GM19023 (cell line): Measurements from ENCODE around the gene GOSR1.
"Not testable (repeated sequence)": the region's sequence is repeated elsewhere in the genome, so short reads cannot be mapped to it uniquely, and the experiment has no call there.

Source experiments
- ATAC-seq: cut with Tn5 transposase; IDR thresholded peaks from one replicate; pipeline ENCODE4 v1.9.1; 2021; ENCODE audit warnings: mild to moderate bottlenecking, moderate library complexity; ENCODE audit not compliant: unreplicated experiment

GOSR1 gene

DNA sequence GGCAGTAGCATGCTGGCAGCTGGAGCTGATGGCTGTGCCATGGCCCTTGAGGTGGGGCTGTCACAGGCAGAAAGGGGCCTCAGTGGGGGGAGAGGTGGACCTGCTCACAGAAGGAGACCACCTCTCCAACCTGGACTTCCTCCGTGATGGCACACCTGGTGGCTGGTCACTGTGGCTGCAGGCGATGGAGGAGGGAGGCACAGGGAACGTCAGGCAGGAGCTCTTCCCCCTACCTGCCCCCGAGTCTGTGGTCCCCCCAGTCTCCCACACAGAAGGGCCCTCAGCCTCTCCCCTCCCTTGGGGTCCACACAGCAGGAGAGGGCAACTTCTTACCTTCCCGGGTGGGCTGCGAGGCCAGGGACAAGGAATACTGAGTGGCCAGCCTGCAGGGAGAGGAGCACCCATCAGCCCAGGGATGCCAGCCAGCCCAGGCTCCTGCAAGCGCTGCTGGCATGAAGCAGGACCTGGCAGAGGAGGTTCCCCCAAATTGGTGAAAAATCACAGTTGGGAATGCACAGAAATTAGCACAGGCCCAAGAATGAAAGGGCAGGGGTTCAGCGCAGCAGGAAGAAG lies 96.5 kb downstream of the GOSR1 start:
- no peak for ATAC-seq

DNA sequence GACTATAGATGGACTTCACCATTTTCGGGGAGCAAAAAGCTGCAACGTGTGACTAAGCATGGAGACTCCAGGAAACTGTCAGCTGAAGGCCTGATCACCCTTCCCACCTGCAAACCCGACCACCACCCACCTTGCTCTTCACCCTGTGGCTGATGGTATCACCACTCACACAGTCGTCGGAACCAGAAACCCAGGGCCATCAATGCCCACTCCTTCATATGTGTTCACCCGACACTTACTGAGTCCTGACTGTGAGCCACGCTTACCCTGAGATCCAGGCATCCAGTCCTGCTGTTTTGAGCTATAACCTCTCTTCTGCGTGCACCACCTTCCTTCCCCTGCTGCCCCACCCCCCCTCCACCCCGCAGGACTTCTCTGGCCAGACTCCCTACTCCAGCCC lies 97.1 kb downstream of the GOSR1 start:
- not testable (repeated sequence) for ATAC-seq

DNA sequence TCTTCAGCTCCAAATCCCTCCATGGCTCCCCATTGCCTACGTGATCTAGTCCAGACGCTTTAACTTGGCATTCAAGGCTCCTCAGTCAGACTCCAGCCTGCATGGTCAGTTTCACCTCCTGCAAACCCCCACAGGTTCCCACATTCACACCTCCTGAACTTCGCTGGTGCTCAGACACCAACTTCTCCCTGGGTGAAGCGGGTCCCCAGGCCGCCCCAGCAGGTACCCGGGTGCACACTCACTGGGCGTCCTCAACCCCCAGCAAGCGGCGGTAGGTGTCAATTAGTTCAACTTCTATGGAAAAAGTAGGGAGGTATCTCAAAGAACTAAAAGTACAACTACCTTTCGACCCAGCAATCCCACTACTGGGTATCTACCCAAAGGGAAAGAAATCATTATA lies 97.6 kb downstream of the GOSR1 start:
- not testable (repeated sequence) for ATAC-seq

DNA sequence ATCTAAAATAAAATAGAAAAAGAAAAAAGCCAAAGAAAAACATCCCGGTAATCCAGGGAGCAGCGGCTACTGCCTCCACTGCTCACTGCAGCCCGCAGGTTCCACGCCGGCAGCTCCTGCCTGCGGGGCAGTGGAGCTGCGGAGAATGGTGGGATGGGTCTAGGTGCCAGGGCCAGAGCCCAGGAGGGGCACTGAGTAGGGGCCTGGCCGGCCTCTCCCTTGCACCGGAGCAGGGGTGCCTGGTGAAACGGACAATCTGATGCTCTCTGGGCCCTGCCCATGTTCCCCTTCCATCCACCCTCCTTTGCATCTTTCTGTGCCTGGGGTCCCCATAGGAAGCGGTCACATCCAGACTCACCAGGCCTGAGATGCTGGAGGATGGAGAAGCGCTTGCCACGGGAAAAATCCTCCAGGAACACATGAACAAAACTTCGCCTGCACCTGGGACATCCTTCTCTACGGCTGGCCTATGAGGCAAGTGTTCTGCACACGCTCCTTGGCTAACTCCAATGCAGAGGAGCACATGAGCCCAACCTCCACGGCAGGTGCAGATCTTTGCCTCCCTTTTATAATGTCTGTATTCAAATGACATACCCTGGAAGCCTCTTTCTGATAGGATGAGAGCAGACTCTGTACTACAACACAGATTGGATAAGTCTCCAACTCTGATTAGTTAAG lies 98.6 kb downstream of the GOSR1 start:
- not testable (repeated sequence) for ATAC-seq

DNA sequence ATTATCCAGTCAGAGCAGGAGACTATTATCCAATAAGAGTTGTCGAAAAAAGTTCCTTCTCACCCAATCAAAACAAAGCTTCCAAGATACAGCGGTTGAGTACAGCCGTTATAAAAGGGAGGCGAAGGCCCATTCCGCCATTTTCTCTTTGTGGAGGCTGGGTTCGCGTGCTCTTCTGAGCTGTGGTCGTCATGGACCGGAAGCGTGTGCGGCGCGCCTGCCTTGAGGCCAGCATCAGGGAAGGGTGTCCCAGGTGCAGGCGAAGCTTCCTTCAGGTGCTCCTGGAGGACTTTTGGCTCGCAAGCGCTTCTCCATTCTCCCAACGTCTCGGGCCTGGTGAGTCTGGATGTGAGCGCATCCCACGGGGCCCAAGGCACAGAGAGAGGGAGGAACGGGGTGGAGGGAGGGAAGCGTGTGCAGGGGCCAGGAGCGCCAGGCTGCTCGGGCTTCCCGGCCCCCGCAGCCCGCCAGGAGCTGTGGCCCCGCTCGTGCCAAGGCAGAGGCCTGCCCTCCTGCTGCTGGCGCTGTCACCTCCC lies 99.2 kb downstream of the GOSR1 start:
- no peak for ATAC-seq
